Melanocyte of skin (primary cell): Measurements from ENCODE around the gene NUDT12. TPM values are rescaled to one million over a fixed set of nuclear protein-coding genes. Genes with fewer than 3 reads are reported as not detected.

Source experiments
- total RNA-seq, 2 donors: library from RNA; depleted of rRNA; stranded (reverse); fragments of >200 nt; gene quantifications; 2 replicates each; pipeline ENCODE4 v1.2.3, GENCODE V29; 2012

Gene NUDT12
- total RNA-seq: 10 to 100 TPM; 13.4 to 13.7 TPM

DNA sequence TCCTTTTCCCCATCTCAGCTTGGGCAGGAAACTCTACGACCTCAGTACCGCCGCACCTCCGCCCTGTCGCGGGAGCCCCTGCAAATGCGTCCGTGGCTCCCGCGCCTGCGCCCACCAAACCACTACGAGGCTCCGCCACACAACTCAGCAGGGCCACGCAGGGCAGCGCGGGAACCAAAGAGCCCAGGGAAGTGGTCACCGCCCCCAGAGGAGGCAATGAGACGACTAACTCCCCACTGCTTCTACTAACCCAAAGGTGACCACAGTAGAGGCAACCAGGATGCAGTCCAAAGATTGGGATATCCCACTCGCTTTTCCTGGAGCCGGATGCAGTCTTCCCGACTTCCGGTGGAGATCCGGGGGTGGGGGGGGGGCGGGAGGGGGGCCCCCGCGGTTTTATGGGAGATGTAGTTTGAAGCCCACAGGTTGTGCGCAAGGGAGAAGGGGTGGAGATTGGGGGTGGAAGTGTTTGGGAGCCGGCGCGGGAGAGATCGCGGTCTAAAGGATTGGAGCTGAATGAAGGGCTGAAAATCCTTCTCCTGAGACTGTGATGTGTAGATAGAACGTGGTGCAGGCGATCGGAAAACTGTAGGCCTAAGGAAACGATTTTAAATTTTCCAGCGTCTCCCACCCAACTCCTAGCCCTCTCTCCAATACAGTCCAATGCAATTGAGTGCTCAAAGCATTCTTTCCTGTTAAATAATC is at the start of gene NUDT12:
TSS of gene NUDT12 (minus strand) at position 337 of the 705 bp plus-strand sequence. CDS start 2,541 bp downstream, outside the sequence.

